IMR-90 (cell line): ENCODE results near the gene FGF21. TPM values are rescaled to one million over a fixed set of nuclear protein-coding genes. Genes with fewer than 3 reads are reported as not detected.

Source experiments
- ATAC-seq: fragments of 200-7000 bp; cut with Tn5 transposase; 2 replicates; pipeline ENCODE4 v1.9.1; 2020; ENCODE audit warnings: low read depth, mild to moderate bottlenecking, moderate library complexity
- BruUV-seq: library from RNA; stranded (reverse); fragments of 400-500 nt; replicated peaks from 2 replicates; lab custom pipeline; 2021; lab: Mats Ljungman, UMichigan
- CTCF ChIA-PET: fragments of 300-600 bp; formaldehyde crosslinking; extraction: SDS; loops from one replicate; lab custom pipeline; 2021; ENCODE audit warnings: antibody characterized with exemption; lab: Yijun Ruan, JAX
- POLR2A ChIA-PET: fragments of 300-600 bp; sonication (Branson Sonifier 250); formaldehyde crosslinking; loops from one replicate; lab custom pipeline; 2022; ENCODE audit warnings: antibody characterized with exemption; ENCODE audit not compliant: unreplicated experiment; lab: Charles Lee
- DNase-seq: peaks from one replicate; pipeline ENCODE4 v3.0.0; 2013
- H2AFZ ChIP-seq: replicated peaks from 2 replicates; pipeline ENCODE3; 2013; ENCODE audit warnings: low read length, mild to moderate bottlenecking; ENCODE audit not compliant: poor library complexity
- H2AK5ac ChIP-seq: 2 replicates; pipeline ENCODE4 v1.6.1; 2013; ENCODE audit warnings: low read depth, low read length, inconsistent platforms
- H2AK9ac ChIP-seq: replicated peaks from 2 replicates; pipeline ENCODE3; 2013; ENCODE audit warnings: mild to moderate bottlenecking, low read depth, low read length, moderate library complexity; ENCODE audit not compliant: poor library complexity
- H2BK120ac ChIP-seq: 2 replicates; pipeline ENCODE4 v1.6.1; 2013; ENCODE audit warnings: low read depth, low read length, inconsistent platforms
- H2BK15ac ChIP-seq: 3 replicates; pipeline ENCODE4 v1.6.1; 2013; ENCODE audit warnings: low read depth, low read length, inconsistent platforms
- H2BK20ac ChIP-seq: 2 replicates; pipeline ENCODE4 v1.6.1; 2013; ENCODE audit warnings: low read depth, mild to moderate bottlenecking, inconsistent platforms, low read length, moderate library complexity
- H2BK5ac ChIP-seq: 2 replicates; pipeline ENCODE4 v1.6.1; 2013; ENCODE audit warnings: mild to moderate bottlenecking, low read depth, low read length, inconsistent platforms; ENCODE audit not compliant: poor library complexity, severe bottlenecking
- H3K14ac ChIP-seq: replicated peaks from 2 replicates; pipeline ENCODE4 v1.6.1; 2013; ENCODE audit warnings: low read depth, low read length, inconsistent platforms
- H3K18ac ChIP-seq: 2 replicates; pipeline ENCODE4 v1.6.1; 2013; ENCODE audit warnings: low read depth, low read length, control low read depth
- H3K23ac ChIP-seq: 2 replicates; pipeline ENCODE4 v1.6.1; 2013; ENCODE audit warnings: low read depth, low read length, inconsistent platforms
- H3K27ac ChIP-seq: 2 replicates; pipeline ENCODE4 v1.5.1; 2013; ENCODE audit warnings: mild to moderate bottlenecking, control low read depth, low read length; ENCODE audit not compliant: insufficient read depth
- H3K27me3 ChIP-seq: 2 replicates; pipeline ENCODE4 v1.6.1; 2013; ENCODE audit warnings: low read length; ENCODE audit not compliant: control insufficient read depth, insufficient read depth
- H3K36me3 ChIP-seq: 2 replicates; pipeline ENCODE4 v1.6.1; 2013; ENCODE audit warnings: low read length, mixed read lengths; ENCODE audit not compliant: control insufficient read depth, insufficient read depth
- H3K4ac ChIP-seq: 2 replicates; pipeline ENCODE4 v1.6.1; 2013; ENCODE audit warnings: low read depth, low read length, inconsistent platforms
- H3K4me1 ChIP-seq: 2 replicates; pipeline ENCODE4 v1.6.1; 2013; ENCODE audit warnings: low read length, mixed read lengths; ENCODE audit not compliant: control insufficient read depth, insufficient read depth
- H3K4me2 ChIP-seq: 2 replicates; pipeline ENCODE4 v1.6.1; 2013; ENCODE audit warnings: low read depth, mild to moderate bottlenecking, control low read depth, low read length, moderate library complexity
- H3K4me3 ChIP-seq: 2 replicates; pipeline ENCODE4 v1.5.1; 2013; ENCODE audit warnings: low read depth, mild to moderate bottlenecking, control low read depth, low read length, moderate library complexity; ENCODE audit not compliant: insufficient read depth
- H3K56ac ChIP-seq: 2 replicates; pipeline ENCODE4 v1.6.1; 2013; ENCODE audit warnings: low read length, inconsistent platforms; ENCODE audit not compliant: insufficient read depth; ENCODE audit errors: extremely low read depth
- H3K79me1 ChIP-seq, 2 experiments: 2 replicates each; pipeline ENCODE4 v1.6.1; 2013; ENCODE audit warnings: low read length in 2 of 2, inconsistent platforms in 1 of 2, low read depth in 1 of 2
- H3K9ac ChIP-seq: 2 replicates; pipeline ENCODE4 v1.6.1; 2013; ENCODE audit warnings: low read depth, low read length, control low read depth
- H3K9me1 ChIP-seq: 2 replicates; pipeline ENCODE4 v1.6.1; 2013; ENCODE audit warnings: low read length, inconsistent platforms; ENCODE audit not compliant: insufficient read depth
- H3K9me3 ChIP-seq: 2 replicates; pipeline ENCODE4 v1.6.1; 2013; ENCODE audit warnings: low read length; ENCODE audit not compliant: control insufficient read depth, insufficient read depth
- H4K20me1 ChIP-seq: 2 replicates; pipeline ENCODE4 v1.6.1; 2013; ENCODE audit warnings: low read length, inconsistent platforms; ENCODE audit not compliant: insufficient read depth
- H4K5ac ChIP-seq: 2 replicates; pipeline ENCODE4 v1.6.1; 2013; ENCODE audit warnings: mild to moderate bottlenecking, low read depth, low read length, control low read depth
- H4K8ac ChIP-seq, 2 experiments: 2 replicates each; pipeline ENCODE4 v1.6.1; 2013; ENCODE audit warnings: low read depth in 2 of 2, low read length in 2 of 2, control low read depth in 1 of 2, inconsistent platforms in 1 of 2
- H4K91ac ChIP-seq: 2 replicates; pipeline ENCODE4 v1.6.1; 2013; ENCODE audit warnings: low read depth, low read length, inconsistent platforms; ENCODE audit not compliant: insufficient read depth
- BHLHE40 ChIP-seq: fragments of 150-350 bp; IDR thresholded peaks from 2 replicates; pipeline ENCODE4 v1.6.1; 2016; ENCODE audit warnings: mild to moderate bottlenecking, low read depth, low read length
- CEBPB ChIP-seq: IDR thresholded peaks from 2 replicates; pipeline ENCODE4 v1.6.1; 2012; ENCODE audit warnings: low read depth, low read length, improper control_type of control experiment
- CHD1 ChIP-seq: IDR thresholded peaks from 2 replicates; pipeline ENCODE4 v1.6.1; 2012; ENCODE audit warnings: low read depth, low read length, improper control_type of control experiment
- FOS ChIP-seq: fragments of 150-350 bp; IDR thresholded peaks from 2 replicates; pipeline ENCODE4 v1.6.1; 2016; ENCODE audit warnings: low read depth, low read length
- MAFK ChIP-seq: IDR thresholded peaks from 2 replicates; pipeline ENCODE4 v1.6.1; 2012; ENCODE audit warnings: low read depth, low read length, improper control_type of control experiment
- MAZ ChIP-seq: IDR thresholded peaks from 2 replicates; pipeline ENCODE4 v1.6.1; 2012; ENCODE audit warnings: low read depth, mild to moderate bottlenecking, low read length, improper control_type of control experiment, moderate library complexity, borderline replicate concordance
- MXI1 ChIP-seq: IDR thresholded peaks from 2 replicates; pipeline ENCODE4 v1.6.1; 2012; ENCODE audit warnings: low read depth, mild to moderate bottlenecking, low read length, moderate library complexity, borderline replicate concordance
- NFE2L2 ChIP-seq: fragments of 150-350 bp; IDR thresholded peaks from 2 replicates; pipeline ENCODE4 v1.6.1; 2016; ENCODE audit warnings: low read depth, mild to moderate bottlenecking, low read length
- POLR2A ChIP-seq: IDR thresholded peaks from 2 replicates; pipeline ENCODE4 v1.6.1; 2012; ENCODE audit warnings: mild to moderate bottlenecking, low read depth, low read length
- RAD21 ChIP-seq: IDR thresholded peaks from 2 replicates; pipeline ENCODE4 v1.6.1; 2012; ENCODE audit warnings: low read length, improper control_type of control experiment
- RCOR1 ChIP-seq: IDR thresholded peaks from 2 replicates; pipeline ENCODE4 v1.6.1; 2012; ENCODE audit warnings: mild to moderate bottlenecking, low read length, improper control_type of control experiment; ENCODE audit not compliant: insufficient replicate concordance
- RFX5 ChIP-seq: IDR thresholded peaks from 2 replicates; pipeline ENCODE4 v1.8.0; 2012; ENCODE audit warnings: low read depth, mild to moderate bottlenecking, low read length, moderate library complexity
- SMC3 ChIP-seq: fragments of 150-350 bp; IDR thresholded peaks from 2 replicates; pipeline ENCODE4 v1.6.1; 2016; ENCODE audit warnings: low read depth, mild to moderate bottlenecking, antibody characterized with exemption, low read length, moderate library complexity
- USF2 ChIP-seq: fragments of 150-350 bp; IDR thresholded peaks from 2 replicates; pipeline ENCODE4 v1.6.1; 2017; ENCODE audit warnings: mild to moderate bottlenecking, antibody characterized with exemption, low read length, low read depth
- WGBS, 2 experiments: methylation state at CpG; one replicate each; pipeline versions ENCODE4 v1.1.5 to v1.1.7; 2013; ENCODE audit warnings: missing lambda C conversion rate in 2 of 2; ENCODE audit not compliant: insufficient read length in 1 of 2; ENCODE audit errors: extremely low coverage in 2 of 2; 5-methylcytosine and 5-hydroxymethylcytosine counted together
- dilution Hi-C: fragments of 300-500 bp; cut with HindIII; formaldehyde crosslinking; loops from one replicate; pipeline ENCODE4 v1.14.3; 2018; ENCODE audit warnings: low sequenced_read_pairs; ENCODE audit not compliant: unreplicated experiment
- in situ Hi-C: fragments of 300-500 bp; cut with MboI; formaldehyde crosslinking; loops from 3 replicates; pipeline ENCODE4 v1.14.3; 2019; ENCODE audit warnings: low sequenced_read_pairs, inconsistent platforms, mixed read lengths
- intact Hi-C: fragments of 100-400 bp; cut with micrococcal nuclease; formaldehyde crosslinking; loops from 2 replicates; pipeline ENCODE4 v1.10.0; 2022
- polyA plus RNA-seq, 3 experiments: library from polyadenylated mRNA; depleted of rRNA; stranded (reverse); fragments of >200 nt; gene quantifications; 2 replicates each; pipeline ENCODE4 v1.2.3, GENCODE V29; 2012; ENCODE audit warnings: low replicate concordance in 1 of 3
- total RNA-seq: library from RNA; depleted of rRNA; stranded (reverse); fragments of >200 nt; gene quantifications from 2 replicates; pipeline ENCODE4 v1.2.3, GENCODE V29; 2012
- TF ChIP-seq, protein P1 (sequence below): conservative IDR thresholded peaks from 2 replicates; pipeline ENCODE4 v1.5.1; 2012; ENCODE audit warnings: mild to moderate bottlenecking, low read depth, low read length, improper control_type of control experiment
- TF ChIP-seq, protein P2 (sequence below): fragments of 150-350 bp; IDR thresholded peaks from 2 replicates; pipeline ENCODE4 v1.6.1; 2016; ENCODE audit warnings: low read depth, mild to moderate bottlenecking, low read length, moderate library complexity, borderline replicate concordance

Gene FGF21
- total and polyA plus RNA-seq, 2 of the 4 experiments (the other 2 are of a cell fraction): not detected

DNA sequence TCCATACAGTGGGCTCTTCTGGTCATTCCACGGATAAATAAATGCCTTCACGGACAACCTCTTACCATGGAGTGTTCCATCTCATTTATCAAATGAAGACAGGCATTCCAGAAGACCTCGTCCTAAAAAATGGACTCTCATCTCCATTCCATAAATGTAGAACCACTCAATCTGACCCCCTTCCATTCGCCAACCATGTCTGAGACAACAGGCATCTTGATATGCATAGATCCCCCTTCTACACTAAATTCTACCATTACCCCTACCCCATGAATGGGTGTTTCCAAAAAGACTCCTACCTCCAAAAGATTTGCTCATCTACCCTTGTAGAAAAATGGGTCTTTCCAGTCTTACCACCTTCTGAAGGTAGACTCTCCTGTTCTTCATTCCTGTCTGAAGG is 23.9 kb upstream of the FGF21 start:
- peaks cover 3% of the 10 kb centered on the region for H3K9me3 ChIP-seq
- H3K23ac ChIP-seq: no peak overlapping the region
- no peak overlapping the region for H2AK9ac ChIP-seq
- in situ Hi-C loops (no loop called here), dilution Hi-C loops (no loop called here), intact Hi-C loops (no loop called here)
- no peak overlapping the region for H2BK120ac ChIP-seq
- H4K91ac ChIP-seq: no peak overlapping the region
- no peaks in the 10 kb centered on the region for H3K79me1 ChIP-seq
- ChIA-PET POLR2A (no interaction called here), CTCF (interaction anchor here (1.2 kb wide), 1 partner anchor 11 kb away, joined by 3 read pairs; no protein-coding TSS in a partner anchor)
- H3K14ac ChIP-seq: no peak overlapping the region
- no peak overlapping the region for H4K5ac ChIP-seq
- 82% methylated on average over 3 of the region's 4 CpGs; no CpG with 5 or more reads in 1 of the 2 experiments for WGBS, 2 experiments
- H2BK20ac ChIP-seq: no peak overlapping the region
- H2AK5ac ChIP-seq: no peak overlapping the region
- H4K8ac ChIP-seq: no peak overlapping the region
- H3K4ac ChIP-seq: no peak overlapping the region
- DNase-seq (no peak), ATAC-seq (no peak)
- no peak overlapping the region for H3K27ac ChIP-seq
- H3K4me1 ChIP-seq: no peaks in the 10 kb centered on the region
- no peak overlapping the region for H2BK5ac ChIP-seq
- no peaks in the 10 kb centered on the region for H3K9me1 ChIP-seq
- H3K56ac ChIP-seq: no peak overlapping the region
- no peak overlapping the region for H3K9ac ChIP-seq
- no peak overlapping the region for H3K4me3 ChIP-seq
- H3K4me2 ChIP-seq: no peak overlapping the region
- H2AFZ ChIP-seq: no peak overlapping the region
- H3K18ac ChIP-seq: no peak overlapping the region
- H2BK15ac ChIP-seq: no peak overlapping the region
- H4K20me1 ChIP-seq: no peaks in the 10 kb centered on the region
- no TSS peak for BruUV-seq
- no peak for TF ChIP-seq MXI1
- TF ChIP-seq CEBPB: no peak
- no peak for TF ChIP-seq MAZ
- TF ChIP-seq BHLHE40: no peak
- TF ChIP-seq, protein P1, sequence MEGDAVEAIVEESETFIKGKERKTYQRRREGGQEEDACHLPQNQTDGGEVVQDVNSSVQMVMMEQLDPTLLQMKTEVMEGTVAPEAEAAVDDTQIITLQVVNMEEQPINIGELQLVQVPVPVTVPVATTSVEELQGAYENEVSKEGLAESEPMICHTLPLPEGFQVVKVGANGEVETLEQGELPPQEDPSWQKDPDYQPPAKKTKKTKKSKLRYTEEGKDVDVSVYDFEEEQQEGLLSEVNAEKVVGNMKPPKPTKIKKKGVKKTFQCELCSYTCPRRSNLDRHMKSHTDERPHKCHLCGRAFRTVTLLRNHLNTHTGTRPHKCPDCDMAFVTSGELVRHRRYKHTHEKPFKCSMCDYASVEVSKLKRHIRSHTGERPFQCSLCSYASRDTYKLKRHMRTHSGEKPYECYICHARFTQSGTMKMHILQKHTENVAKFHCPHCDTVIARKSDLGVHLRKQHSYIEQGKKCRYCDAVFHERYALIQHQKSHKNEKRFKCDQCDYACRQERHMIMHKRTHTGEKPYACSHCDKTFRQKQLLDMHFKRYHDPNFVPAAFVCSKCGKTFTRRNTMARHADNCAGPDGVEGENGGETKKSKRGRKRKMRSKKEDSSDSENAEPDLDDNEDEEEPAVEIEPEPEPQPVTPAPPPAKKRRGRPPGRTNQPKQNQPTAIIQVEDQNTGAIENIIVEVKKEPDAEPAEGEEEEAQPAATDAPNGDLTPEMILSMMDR: no peak
- no peak for TF ChIP-seq RAD21
- TF ChIP-seq SMC3: no peak
- TF ChIP-seq POLR2A: no peak
- TF ChIP-seq CHD1: no peak
- TF ChIP-seq, protein P2, sequence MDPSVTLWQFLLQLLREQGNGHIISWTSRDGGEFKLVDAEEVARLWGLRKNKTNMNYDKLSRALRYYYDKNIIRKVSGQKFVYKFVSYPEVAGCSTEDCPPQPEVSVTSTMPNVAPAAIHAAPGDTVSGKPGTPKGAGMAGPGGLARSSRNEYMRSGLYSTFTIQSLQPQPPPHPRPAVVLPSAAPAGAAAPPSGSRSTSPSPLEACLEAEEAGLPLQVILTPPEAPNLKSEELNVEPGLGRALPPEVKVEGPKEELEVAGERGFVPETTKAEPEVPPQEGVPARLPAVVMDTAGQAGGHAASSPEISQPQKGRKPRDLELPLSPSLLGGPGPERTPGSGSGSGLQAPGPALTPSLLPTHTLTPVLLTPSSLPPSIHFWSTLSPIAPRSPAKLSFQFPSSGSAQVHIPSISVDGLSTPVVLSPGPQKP: no peak
- no peak for TF ChIP-seq RFX5
- no peak for TF ChIP-seq USF2
- TF ChIP-seq NFE2L2: no peak
- TF ChIP-seq MAFK: no peak
- TF ChIP-seq RCOR1: no peak
- no peak for TF ChIP-seq FOS
- H3K27me3 ChIP-seq: peaks cover 14% of the 10 kb centered on the region
- H3K36me3 ChIP-seq: no peaks in the 10 kb centered on the region
